Stomach smooth muscle (tissue), 2 donors: ENCODE data around the gene ADAMTSL1.
A peak's percentile ranks its signal among the peaks of the same experiment; 100 is the strongest.

Experiments used
- H3K27ac ChIP-seq: one replicate; pipeline ENCODE4 v1.7.0; 2013; ENCODE audit warnings: mild to moderate bottlenecking, low read length, inconsistent platforms
- H3K27me3 ChIP-seq, 2 donors: one replicate each; pipeline ENCODE4 v1.7.0; 2013; ENCODE audit warnings: low read length in 2 of 2; ENCODE audit not compliant: insufficient read depth in 2 of 2, control insufficient read depth in 1 of 2
- H3K36me3 ChIP-seq, 2 donors: one replicate each; pipeline ENCODE4 v1.7.0; 2013; ENCODE audit warnings: low read length in 2 of 2; ENCODE audit not compliant: control insufficient read depth in 2 of 2, insufficient read depth in 2 of 2
- H3K4me1 ChIP-seq: one replicate; pipeline ENCODE4 v1.7.0; 2013; ENCODE audit warnings: low read length; ENCODE audit not compliant: control insufficient read depth, insufficient read depth
- H3K4me3 ChIP-seq, 2 donors: one replicate each; pipeline ENCODE4 v1.7.0; 2013; ENCODE audit warnings: low read length in 2 of 2
- H3K9ac ChIP-seq, 2 donors: one replicate each; pipeline ENCODE4 v1.7.0; 2013; ENCODE audit warnings: low read length in 2 of 2, mild to moderate bottlenecking in 1 of 2
- H3K9me3 ChIP-seq, 2 donors: one replicate each; pipeline ENCODE4 v1.7.0; 2013; ENCODE audit warnings: low read length in 2 of 2; ENCODE audit not compliant: control insufficient read depth in 2 of 2
- donor health status: healthy.
- donor health status: Pancreatic carcinoma.

The ADAMTSL1 gene

DNA sequence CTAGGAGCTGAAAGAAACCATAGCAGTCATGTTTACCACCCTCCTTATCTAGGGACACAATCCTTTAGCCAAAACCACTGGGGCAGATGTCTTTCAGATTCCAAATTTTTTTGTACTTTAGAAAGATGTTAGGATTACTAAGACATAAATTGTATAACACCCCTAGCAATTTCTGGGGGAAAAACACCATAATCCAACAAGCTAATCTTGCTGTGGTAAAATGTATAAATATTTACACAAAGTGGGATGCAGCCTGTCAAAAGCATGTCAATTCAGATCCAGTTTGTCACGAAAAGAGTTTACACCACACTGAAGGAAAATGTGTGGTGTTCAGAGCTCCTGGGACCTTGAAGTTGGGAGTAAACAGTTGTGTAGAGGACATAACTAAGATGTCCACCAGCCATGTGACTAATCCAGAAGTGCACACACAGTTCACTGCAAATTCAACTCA, 274.3 kb downstream of the ADAMTSL1 start:
- Histone ChIP-seq H3K27ac (no peak overlapping the region), H3K4me1 (peaks cover 13% of the 10 kb centered on the region), H3K27me3 (no peaks in the 10 kb centered on the region), H3K9ac (no peak overlapping the region), H3K4me3 (peak overlapping the region in 1 of 2 donors; percentile 10), H3K36me3 (no peaks in the 10 kb centered on the region), H3K9me3 (no peaks in the 10 kb centered on the region)

DNA sequence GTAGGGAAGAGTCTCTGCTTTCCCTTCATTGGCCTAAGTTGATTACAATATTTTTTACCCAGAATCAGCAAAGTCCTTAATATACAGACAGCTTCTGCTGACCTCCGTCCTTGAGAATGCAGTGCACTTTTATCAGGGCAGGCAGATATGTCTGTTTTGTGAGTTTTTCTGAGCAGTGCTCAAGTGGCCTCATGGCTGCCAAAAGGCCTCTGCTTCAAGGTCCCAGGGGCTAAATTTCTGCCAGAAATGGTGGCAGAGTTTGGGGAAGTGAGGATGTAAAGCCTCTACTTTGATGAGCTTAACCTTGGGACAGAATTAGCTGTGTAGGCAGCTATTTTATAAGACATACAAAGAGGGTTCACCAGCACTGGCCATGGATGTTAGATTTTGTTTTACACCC, 275.8 kb downstream of the ADAMTSL1 start:
- H3K9me3 ChIP-seq = no peaks in the 10 kb centered on the region
- H3K27me3 ChIP-seq = no peaks in the 10 kb centered on the region
- H3K4me1 ChIP-seq = peaks cover 11% of the 10 kb centered on the region
- no peak overlapping the region for H3K27ac ChIP-seq
- H3K9ac ChIP-seq = no peak overlapping the region
- no peaks in the 10 kb centered on the region for H3K36me3 ChIP-seq
- no peak overlapping the region for H3K4me3 ChIP-seq

DNA sequence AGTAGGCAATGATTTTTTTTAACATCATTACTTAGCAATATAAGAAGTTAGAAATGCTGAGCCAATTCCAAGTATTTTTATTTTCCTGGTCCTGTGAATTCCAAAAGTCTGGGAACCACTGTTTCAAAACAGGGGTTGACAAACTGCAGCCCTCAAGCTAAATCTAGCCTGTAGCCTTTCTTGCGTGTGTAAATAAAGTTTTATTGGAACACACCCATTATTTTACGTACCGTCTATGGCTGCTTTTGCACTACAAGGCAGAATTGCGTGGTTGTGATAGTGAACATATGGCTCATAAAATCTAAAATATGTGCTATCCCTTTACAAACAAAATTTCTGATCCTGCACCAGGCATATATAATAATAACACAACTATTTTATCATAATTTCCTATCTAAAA, 280.0 kb downstream of the ADAMTSL1 start:
- Histone ChIP-seq H3K9ac (no peak overlapping the region), H3K4me1 (peaks cover 3% of the 10 kb centered on the region), H3K36me3 (no peaks in the 10 kb centered on the region), H3K27me3 (no peaks in the 10 kb centered on the region), H3K27ac (no peak overlapping the region), H3K4me3 (no peak overlapping the region), H3K9me3 (no peaks in the 10 kb centered on the region)

DNA sequence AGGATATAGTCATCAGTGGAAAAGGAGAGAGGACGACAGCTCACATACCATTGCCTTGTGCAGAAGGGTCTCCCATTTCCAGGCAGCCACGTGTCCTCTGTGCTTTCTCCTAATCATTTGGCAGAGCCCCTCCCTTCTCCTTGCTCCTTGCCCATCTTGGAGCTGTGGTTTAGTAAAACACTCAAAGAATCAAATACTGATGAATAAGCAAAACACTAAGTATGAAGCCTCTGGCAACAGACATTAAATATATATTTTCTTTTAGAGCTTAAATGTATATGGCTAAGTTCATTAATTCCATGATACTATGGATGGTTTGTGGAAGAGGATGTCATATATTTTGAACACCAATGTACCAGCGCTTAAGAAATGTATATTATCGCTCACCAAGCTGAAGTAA, 280.6 kb downstream of the ADAMTSL1 start:
- H3K9ac ChIP-seq = no peak overlapping the region
- H3K9me3 ChIP-seq = no peaks in the 10 kb centered on the region
- no peaks in the 10 kb centered on the region for H3K36me3 ChIP-seq
- H3K27me3 ChIP-seq = no peaks in the 10 kb centered on the region
- peaks cover 3% of the 10 kb centered on the region for H3K4me1 ChIP-seq
- no peak overlapping the region for H3K27ac ChIP-seq
- H3K4me3 ChIP-seq = no peak overlapping the region

DNA sequence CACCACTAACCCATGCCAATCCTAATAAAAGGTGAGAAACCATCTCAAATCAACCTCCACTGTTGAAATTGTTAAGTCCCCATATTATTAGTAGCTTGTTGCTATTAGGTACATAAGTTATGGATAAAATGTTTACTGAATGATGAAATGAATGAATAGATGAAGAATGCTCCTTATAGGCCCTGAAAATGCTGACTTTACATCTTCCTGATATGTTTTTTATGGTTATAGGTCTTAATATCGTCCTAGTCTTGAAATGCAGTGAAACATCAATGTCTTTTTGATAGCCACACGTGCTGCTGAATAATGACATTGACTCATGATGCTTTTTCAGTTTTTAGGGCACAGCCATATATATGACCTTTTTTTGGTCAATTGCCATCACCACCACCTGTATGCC, 281.3 kb downstream of the ADAMTSL1 start:
- Histone ChIP-seq H3K27ac (no peak overlapping the region), H3K36me3 (no peaks in the 10 kb centered on the region), H3K9me3 (no peaks in the 10 kb centered on the region), H3K4me3 (no peak overlapping the region), H3K4me1 (peaks cover 3% of the 10 kb centered on the region), H3K9ac (no peak overlapping the region), H3K27me3 (no peaks in the 10 kb centered on the region)

DNA sequence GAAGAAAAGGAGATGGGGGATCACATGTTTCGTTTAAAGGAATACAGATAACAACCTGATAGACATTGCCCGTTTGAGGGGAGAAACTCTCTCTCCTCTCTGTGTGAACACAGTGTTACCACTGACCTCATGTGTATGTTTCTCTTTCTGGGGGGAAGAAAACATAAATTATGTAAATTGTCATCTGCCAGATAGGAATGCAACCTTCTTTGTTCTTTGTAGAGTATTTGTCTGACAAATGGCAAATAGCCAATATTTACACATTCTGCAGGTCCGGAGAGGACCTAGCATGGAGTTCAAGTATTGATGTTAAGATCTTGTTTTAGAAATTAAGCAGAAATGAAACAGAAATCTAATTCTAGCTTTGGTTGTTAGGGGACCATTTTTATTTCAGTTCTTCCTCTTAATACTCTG, 282.8 kb downstream of the ADAMTSL1 start:
- H3K9ac ChIP-seq = no peak overlapping the region
- no peak overlapping the region for H3K4me3 ChIP-seq
- H3K36me3 ChIP-seq = no peaks in the 10 kb centered on the region
- no peak overlapping the region for H3K27ac ChIP-seq
- peaks cover 3% of the 10 kb centered on the region for H3K4me1 ChIP-seq
- no peaks in the 10 kb centered on the region for H3K27me3 ChIP-seq
- no peaks in the 10 kb centered on the region for H3K9me3 ChIP-seq

DNA sequence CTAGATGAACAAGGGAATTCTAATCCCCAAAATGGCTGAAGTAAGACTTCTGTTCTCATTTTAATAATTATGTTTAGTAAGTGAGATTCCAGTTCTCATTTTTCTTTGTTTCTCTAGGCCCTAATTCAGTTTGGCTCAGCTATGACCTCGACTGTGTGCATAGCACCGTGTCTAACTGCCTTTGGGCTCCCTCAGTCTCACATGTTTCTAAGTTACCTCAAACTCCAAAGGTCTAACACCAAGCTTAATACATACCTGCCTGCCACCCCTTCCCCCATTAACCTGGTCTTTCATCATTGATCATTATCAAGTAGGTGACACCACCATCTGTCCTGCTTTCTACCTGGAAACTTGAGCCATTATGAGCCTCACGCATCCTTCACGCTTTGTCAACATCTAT, 285.9 kb downstream of the ADAMTSL1 start:
- Histone ChIP-seq H3K4me3 (no peak overlapping the region), H3K27me3 (no peaks in the 10 kb centered on the region), H3K9ac (no peak overlapping the region), H3K36me3 (no peaks in the 10 kb centered on the region), H3K4me1 (peaks cover 3% of the 10 kb centered on the region), H3K27ac (no peak overlapping the region), H3K9me3 (no peaks in the 10 kb centered on the region)

DNA sequence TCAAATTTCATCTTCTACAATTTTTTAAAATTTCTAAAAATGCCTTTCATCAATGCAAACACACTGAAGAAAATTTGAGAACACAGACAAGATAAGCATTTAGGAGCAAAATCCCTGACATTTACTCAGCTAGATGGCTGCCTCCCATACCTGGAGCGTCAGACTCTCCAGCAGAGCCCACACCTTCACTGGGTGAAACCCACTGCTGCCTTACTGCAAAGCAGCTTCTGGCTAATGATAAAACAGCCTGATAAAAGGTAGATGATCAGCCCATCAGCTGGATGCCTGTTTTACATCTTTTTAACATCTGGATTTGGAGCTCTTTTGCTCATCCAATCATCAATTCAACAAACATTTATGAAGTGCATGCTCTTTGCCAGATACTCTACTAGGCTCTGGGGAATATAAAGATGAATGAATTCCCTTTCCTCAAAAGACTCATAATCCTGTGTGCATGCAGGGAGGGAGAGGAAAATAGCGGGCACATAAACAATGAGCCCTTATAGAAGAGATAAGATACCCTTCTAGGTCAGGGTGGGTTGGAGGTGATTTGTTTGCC, 287.9 kb downstream of the ADAMTSL1 start:
- Histone ChIP-seq H3K4me3 (no peak overlapping the region), H3K36me3 (no peaks in the 10 kb centered on the region), H3K27ac (no peak overlapping the region), H3K4me1 (no peaks in the 10 kb centered on the region), H3K9ac (no peak overlapping the region), H3K9me3 (no peaks in the 10 kb centered on the region), H3K27me3 (no peaks in the 10 kb centered on the region)

DNA sequence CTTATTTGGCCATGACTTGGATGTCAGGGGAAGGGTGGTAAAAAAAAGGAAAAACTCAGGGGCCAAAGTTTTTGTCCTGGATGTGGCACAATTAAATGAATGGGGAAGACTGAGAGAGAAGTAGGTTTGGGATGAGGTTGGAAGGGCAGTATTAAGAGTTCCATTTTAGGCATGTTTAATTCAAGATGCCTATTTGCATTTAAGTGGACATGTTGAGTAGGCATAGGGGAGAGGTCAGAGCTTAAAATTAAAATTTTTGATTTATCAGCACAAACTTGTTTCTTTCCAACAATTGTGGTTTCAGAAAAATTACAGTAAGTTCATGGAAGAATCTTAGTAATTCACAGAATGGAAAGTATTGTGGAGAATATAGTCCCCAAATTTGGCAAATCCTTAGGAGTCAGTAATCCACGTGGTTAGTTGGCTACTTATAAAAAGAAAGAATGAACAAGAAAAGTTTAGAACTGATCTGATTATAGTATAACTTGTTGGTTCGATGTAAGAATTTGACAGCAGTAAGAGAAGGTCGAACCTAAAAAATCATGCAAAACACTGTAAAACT, 293.1 kb downstream of the ADAMTSL1 start:
- H3K27me3 ChIP-seq = no peaks in the 10 kb centered on the region
- H3K9me3 ChIP-seq = no peaks in the 10 kb centered on the region
- H3K9ac ChIP-seq = no peak overlapping the region
- no peak overlapping the region for H3K4me3 ChIP-seq
- H3K27ac ChIP-seq = no peak overlapping the region
- peaks cover 17% of the 10 kb centered on the region for H3K4me1 ChIP-seq
- no peaks in the 10 kb centered on the region for H3K36me3 ChIP-seq

DNA sequence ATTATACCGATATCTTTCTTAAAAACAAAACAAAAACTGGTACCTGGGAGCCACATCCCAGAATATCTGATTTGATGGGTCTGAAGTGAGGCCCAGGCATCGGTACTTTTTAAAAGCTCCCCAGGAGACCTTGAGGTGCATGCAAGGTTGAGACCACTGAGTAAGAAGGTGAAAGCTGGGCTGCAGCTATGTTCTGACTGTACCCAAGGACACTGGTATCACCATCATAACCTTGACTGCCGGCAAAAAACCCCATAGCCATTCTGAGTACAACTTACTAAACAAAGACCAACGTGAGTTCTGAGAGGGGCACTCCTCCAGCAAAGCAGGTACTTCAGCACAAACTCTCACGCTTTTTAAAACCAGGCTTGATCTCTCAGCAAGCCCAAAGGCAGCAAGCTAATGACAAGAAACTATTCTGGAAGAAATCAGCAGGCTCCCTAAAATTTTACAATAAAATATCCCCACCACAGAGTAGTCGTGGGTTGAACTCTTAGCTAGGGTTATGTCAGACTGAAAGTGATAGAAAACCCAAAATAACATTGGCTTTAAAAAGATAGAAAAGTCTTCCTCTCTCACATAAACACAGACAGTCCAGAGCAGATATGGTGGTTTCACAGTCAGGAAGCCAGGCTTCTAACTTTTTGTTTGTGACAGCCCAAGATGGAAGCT, 295.1 kb downstream of the ADAMTSL1 start:
- H3K36me3 ChIP-seq = no peaks in the 10 kb centered on the region
- H3K4me1 ChIP-seq = peaks cover 18% of the 10 kb centered on the region

More for the DNA sequence above, 295.1 kb downstream of the ADAMTSL1 start:
- H3K27ac ChIP-seq = no peak overlapping the region
- no peaks in the 10 kb centered on the region for H3K9me3 ChIP-seq
- H3K27me3 ChIP-seq = no peaks in the 10 kb centered on the region
- H3K4me3 ChIP-seq = no peak overlapping the region
- no peak overlapping the region for H3K9ac ChIP-seq
